ENCODE measurements around the gene RAB5A. TPM values are rescaled to one million over a fixed set of nuclear protein-coding genes. Genes with fewer than 3 reads are reported as not detected.

RAB5A gene
- total RNA-seq, 1 experiment from 2014 or later: 86.8 TPM

GRCh38 chr3:19945969-19946831, 697 bp upstream of the RAB5A start:
- H3K9me3 ChIP-seq (ENCODE audit: low read length): no peaks in the 10 kb centered on the region
- H3K9ac ChIP-seq (ENCODE audit: low read length): peak overlapping the region; percentile 90
- no peaks in the 10 kb centered on the region for H3F3A ChIP-seq (ENCODE audit: low read length, unreplicated experiment)
- no peaks in the 10 kb centered on the region for H3K27me3 ChIP-seq (ENCODE audit: low read length)
- TSS peak; percentile 94 for BruUV-seq (replicated peaks)
- peak overlapping the region; percentile 92 for H3K4me2 ChIP-seq (ENCODE audit: low read length)
- DNase-seq: peak; percentile 13
- peaks cover 40% of the 10 kb centered on the region for H3K79me2 ChIP-seq (ENCODE audit: low read length)
- peaks cover 35% of the 10 kb centered on the region for H4K20me1 ChIP-seq (ENCODE audit: low read length)
- H3K36me3 ChIP-seq (ENCODE audit: low read depth, low read length): no peaks in the 10 kb centered on the region; the same call in 1 of the 2 replicates
- no peak for TF ChIP-seq CTCF (conservative IDR thresholded peaks at IDR 0.05; ENCODE audit: low read depth, low read length)
- no peak for TF ChIP-seq EZH2phosphoT487 (IDR thresholded peaks at IDR 0.05; ENCODE audit: borderline replicate concordance, low read length)
- TF ChIP-seq EZH2 (IDR thresholded peaks at IDR 0.05; ENCODE audit: low read length, unreplicated experiment): no peak
- H3K27ac ChIP-seq (ENCODE audit: low read length): peak overlapping the region; percentile 87
- peak overlapping the region; percentile 87 for H3K4me3 ChIP-seq (ENCODE audit: low read length)
- H3K9me2 ChIP-seq (replicated peaks; ENCODE audit: low read length): no peaks in the 10 kb centered on the region
- intact Hi-C loops (cut with micrococcal nuclease): no loop called here
- H2AFZ ChIP-seq (ENCODE audit: low read length): peak overlapping the region; percentile 98
- peak; percentile 3 for ATAC-seq
- peaks cover 38% of the 10 kb centered on the region for H3K4me1 ChIP-seq (ENCODE audit: insufficient read depth, low read length)
- CTCF ChIA-PET: no interaction called here
- POLR2A ChIA-PET (ENCODE audit: unreplicated experiment): interaction anchor here (0.6 kb wide), 1 partner anchor 59 kb away, joined by 3 read pairs; no protein-coding TSS in a partner anchor

- H3K9me2 ChIP-seq (replicated peaks; ENCODE audit: low read length): no peaks in the 10 kb centered on the region
- peak overlapping the region; percentile 90 for H3K9ac ChIP-seq (ENCODE audit: low read length)
- no peaks in the 10 kb centered on the region for H3K27me3 ChIP-seq (ENCODE audit: low read length)
- H3K9me3 ChIP-seq (ENCODE audit: low read length): no peaks in the 10 kb centered on the region
- H3F3A ChIP-seq (ENCODE audit: low read length, unreplicated experiment): no peaks in the 10 kb centered on the region
- peak overlapping the region; percentile 92 for H3K4me2 ChIP-seq (ENCODE audit: low read length)
- peak; percentile 53 for DNase-seq
- TF ChIP-seq EZH2phosphoT487 (IDR thresholded peaks at IDR 0.05; ENCODE audit: borderline replicate concordance, low read length) (no peak), CTCF (conservative IDR thresholded peaks at IDR 0.05; ENCODE audit: low read depth, low read length) (no peak), EZH2 (IDR thresholded peaks at IDR 0.05; ENCODE audit: low read length, unreplicated experiment) (no peak)
- POLR2A ChIA-PET (ENCODE audit: unreplicated experiment): no interaction called here
- intact Hi-C loops (cut with micrococcal nuclease): loop anchor here (1.0 kb wide), 3 partner anchors 58 to 239 kb away; partner anchors contain the start of gene SGO1
- H3K79me2 ChIP-seq (ENCODE audit: low read length): peaks cover 55% of the 10 kb centered on the region
- CTCF ChIA-PET: no interaction called here
- peaks cover 7% of the 10 kb centered on the region for H3K36me3 ChIP-seq (ENCODE audit: low read depth, low read length)
- BruUV-seq (replicated peaks): TSS peak; percentile 49
- H2AFZ ChIP-seq (ENCODE audit: low read length): peak overlapping the region; percentile 70
- H4K20me1 ChIP-seq (ENCODE audit: low read length): peaks cover 35% of the 10 kb centered on the region
- peak overlapping the region; percentile 87 for H3K27ac ChIP-seq (ENCODE audit: low read length)
- peak; percentile 39 for ATAC-seq
- peaks cover 38% of the 10 kb centered on the region for H3K4me1 ChIP-seq (ENCODE audit: insufficient read depth, low read length)
- peak overlapping the region; percentile 87 for H3K4me3 ChIP-seq (ENCODE audit: low read length)
Measured at GRCh38 chr3:19947549-19948225, 790 bp downstream of the RAB5A start.

Data from PC-3 (cell line).